HG02973 (cell line): ENCODE data around the gene DPM1.

Experiments used
- ATAC-seq: cut with Tn5 transposase; IDR thresholded peaks from one replicate; pipeline ENCODE4 v1.9.1; 2021; ENCODE audit warnings: moderate library complexity; ENCODE audit not compliant: unreplicated experiment

The DPM1 gene

DNA sequence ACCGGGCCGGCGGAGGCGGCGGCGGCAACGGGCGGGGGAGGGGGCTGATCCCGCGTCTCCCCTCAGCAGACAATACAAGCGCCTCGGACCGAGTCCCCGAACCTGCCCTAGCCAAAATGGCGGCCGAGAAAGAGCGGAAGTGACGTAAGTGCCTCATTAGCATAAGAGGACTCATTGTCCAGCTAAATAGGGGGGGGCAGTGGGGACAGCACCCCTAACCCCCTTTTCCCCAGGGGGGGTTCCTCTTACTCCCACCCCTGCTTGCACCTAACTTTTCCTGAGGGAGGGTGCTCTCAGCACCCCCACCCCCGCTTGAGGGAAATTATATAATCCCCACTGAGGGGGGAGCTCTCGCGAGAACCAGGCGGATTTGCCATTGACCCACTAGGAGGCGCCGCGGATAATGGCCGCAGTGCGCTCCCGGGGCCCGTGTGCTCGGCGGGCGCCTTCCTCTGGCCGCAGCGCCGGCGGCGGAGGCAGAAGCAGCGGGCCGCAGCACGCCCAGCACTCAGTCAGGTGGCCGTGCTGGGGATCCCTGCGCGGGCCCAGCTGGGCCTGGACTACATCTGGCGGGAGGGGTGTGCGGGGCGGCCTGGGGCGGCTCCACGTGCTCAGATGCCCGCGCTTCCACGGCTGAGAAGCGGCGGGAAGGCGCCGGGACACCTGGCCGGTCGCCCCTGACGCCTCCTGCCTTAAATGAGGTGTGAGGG, 26.9 kb downstream of the DPM1 start, which contains the start of gene ADNP:
Gene ADNP, minus strand, starts transcription at position 132 of the 710 bp plus-strand sequence. CDS start 27,441 bp downstream, outside the sequence.
- peak; percentile 55 for ATAC-seq

DNA sequence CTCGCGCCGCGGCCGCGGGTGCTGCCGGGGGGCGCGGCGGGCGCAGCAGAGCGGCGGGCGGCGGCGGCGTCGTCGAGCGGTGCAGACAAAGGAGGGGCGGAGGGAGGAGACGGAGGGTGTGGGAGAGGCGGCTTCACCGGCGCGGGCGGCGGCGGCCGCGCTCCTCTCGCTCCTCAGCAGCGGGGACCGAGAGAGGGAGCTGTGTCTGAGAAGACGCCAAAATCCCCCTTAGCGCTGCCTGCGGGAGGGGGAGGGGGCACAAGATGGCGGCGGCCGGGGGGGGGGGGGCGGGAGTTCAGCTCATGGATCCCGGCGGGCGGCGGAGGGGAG, 27.4 kb downstream of the DPM1 start:
- ATAC-seq = peak; percentile 27

DNA sequence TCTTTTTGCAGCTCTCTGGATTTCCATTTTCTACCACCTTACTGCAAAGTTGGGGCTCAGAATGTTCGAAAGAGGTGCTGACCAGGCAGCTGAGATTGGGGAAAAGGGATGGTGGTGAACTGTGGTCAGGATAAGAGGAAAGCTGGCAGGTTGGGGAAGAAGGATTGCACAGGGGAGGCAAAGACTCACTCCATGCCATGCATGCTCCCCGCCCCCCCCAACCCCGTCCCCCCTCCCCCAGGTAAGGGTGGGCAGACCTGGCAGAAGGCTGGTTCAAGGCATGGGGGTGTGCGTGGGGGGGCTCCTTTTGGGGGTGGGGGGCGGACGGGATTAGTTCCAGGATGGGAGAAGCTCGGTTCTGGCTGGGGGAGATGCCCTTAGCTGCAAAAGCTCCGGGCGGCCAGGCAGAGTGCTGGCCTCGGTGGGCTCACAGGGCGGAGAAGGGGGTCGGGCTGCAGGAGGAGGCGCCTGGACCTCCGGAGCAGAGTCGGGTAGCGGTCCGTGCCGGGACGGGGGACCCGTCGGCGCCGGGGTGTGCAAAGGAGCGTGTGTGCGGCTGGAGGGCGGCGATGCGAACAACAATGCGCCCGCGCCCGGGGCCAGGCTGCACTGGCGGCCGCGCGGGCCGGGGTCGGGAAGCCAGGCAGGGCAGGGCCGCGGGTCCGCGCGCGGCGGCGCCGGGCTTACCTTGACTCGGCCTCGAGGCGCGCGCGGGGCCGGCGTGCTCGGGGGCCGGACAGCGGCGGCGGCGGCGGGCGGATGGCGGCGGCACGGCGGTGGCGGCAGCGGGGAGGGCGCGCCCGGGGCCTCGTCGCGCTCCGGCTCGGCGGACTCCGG, 28.0 kb downstream of the DPM1 start:
- ATAC-seq = peak; percentile 6

DNA sequence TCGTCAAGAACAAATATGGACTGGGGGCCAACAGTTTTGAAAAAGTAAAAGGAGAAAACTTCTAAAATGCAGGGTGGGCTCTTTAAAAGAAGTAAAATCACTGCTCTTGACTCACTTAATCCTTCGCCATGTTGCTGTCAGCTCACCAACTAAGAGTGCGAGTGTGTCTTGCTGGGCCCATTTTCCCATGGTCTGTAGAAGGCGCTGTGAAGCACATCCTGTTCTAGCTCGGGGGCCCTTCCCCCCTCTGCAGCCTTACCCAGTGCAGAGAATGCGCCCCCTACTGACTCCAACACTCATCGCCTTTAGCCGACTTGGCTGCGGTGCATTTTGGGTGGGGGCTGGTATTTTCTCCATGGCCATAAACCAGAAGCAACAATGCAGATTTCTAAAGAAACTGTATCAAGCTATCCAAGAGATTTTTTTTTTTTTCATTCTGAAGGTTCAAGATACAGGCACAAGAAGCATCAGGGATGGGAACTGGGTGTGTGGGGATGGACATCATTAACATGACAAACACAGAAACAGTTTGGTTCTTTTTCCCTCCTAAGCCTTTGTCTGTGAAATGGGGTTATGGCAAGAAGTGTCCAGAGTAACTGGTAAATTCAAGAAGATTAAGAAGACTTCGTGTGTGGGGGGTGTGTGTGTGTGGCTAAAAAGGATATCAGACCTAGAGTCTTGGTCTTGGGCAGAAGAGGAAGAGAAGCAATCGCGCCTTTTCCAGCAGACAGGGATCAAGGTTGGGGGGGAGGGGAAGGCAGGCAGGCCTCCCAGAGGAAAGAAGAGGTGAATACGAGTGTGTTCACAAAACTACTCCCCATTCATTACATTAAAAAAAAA, 28.8 kb downstream of the DPM1 start:
- peak; percentile 54 for ATAC-seq

DNA sequence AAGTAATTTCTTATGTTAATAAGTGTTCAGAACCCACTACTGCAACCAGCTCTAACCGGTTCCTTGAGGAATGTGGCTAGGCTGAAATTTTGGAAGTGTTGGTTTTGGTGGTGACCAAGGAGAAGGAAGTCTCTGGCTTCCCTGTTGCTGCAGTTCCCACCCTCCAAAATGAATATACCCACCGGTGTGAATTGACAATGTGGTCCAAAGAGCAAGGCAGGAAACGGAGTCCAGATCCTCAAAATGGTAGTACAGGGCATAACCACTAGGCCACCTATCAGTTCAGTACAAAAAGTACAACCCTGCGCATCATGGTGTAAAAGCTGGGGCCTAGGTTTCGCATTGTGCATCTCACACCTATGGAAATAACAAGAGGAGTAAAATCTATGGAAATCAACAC, 29.9 kb downstream of the DPM1 start:
- ATAC-seq = no peak

DNA sequence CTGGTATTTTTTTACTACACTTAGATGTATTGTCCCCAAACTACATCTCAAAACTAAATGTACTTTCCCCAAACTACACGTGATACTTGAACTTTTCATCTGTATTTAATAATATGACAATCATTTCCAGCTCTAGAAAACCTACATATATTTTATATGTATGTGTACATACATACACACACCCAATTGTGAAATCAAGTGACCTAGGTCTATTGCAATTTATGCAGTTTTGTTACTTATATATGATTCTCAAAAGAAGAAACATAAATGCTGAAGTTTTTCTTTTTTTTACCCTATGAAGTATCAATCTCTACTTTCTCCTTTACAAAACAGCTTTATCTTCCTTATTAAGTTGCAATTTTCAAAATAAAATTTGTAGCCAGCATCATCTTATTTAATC, 31.8 kb downstream of the DPM1 start:
- no peak for ATAC-seq

DNA sequence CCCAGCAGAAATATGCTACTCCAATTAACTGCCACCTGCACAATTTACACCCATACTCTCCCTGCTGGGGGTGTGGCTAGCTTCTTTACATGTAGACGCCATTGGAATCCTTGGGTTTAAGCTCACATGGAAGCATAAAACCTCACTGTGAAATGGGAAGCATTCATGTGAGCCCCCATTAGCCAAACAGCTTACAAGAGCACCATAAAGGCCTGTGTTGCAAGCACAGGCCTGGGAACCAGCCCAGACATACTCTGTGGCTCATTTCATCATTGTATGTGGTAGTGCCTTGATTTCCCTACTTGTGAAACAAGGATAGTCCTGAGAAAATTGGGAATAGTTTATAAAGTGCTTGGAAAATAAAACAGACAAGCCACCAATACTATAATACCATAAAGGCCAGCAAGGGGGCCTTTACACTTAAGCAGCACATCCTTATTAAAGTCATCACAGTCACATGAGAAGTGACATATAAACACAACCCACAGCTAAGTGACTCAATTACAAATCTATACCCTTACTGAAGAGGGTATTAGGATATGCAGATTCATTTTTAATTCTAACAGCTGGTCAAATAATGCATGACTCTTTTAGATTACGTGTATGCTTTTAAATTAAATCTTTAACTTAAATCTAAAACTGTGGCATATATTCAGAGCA, 33.9 kb downstream of the DPM1 start:
- ATAC-seq = no peak

DNA sequence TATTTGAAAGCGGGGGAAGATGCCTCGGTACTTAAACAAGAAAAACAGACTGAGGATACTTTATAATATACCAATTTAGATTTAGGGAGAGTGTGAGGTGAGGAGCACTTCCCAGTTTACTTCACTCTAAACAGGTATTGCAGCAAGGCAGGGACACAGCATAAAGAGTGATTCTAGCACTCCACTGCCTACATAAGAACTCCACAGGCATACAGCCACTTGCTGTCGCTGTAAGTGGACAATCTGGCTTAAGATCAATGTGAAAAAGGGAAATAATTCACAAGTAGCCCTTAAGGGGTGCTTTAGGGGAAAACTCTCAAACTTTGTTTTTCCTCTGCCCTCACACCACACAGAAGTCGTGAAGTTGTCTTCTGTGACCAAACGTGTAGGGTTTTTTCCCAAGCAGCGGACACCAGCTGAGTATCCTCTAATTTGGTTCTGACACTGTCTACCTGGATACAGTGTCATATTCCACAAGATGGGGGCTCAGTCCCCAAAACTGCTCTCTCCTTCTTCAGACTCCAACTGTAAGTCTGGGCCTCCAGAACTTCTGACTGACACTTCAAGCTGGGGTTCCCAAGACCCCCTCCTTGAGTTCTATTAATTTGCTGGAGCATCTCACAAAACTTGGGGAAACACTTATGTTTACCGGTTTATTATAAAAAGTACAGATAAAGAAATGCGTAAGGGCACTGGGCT, 36.4 kb downstream of the DPM1 start:
- ATAC-seq = no peak

DNA sequence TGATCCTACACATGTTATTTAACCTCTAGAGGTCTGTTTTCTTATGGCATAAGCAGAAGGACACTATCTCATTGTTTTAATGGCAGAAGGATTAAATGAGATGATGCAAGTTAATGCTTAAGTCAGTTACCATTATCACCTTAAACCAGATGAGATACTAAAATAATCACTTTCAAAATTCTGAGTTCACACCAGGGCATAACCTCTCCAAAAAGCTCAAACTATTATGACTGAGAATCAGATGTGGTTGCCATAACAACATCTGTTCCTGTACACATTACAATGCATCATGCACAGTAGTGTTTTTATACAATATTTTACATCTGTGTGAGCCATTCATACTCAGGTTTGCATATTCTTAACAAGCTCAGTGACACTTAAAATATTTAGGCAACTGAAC, 37.3 kb downstream of the DPM1 start:
- no peak for ATAC-seq

DNA sequence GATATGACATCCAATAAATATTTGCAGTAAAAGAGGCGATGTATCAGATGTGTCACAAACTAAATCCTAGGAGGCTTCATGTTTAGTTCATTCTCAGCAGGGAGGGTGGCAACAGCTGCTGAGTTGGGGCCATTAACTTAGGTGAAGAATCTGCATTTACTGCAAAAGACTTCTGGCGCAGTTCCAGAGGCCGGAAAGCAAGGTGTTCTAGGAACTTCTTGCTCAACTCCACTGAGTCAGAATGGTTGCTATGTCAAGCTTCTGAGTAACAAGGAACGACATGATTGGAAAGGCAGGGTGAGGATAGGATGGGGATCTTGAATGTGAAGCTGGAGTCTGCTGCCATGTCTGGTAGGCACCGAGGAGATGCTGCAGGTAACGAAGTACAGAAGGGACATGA, 38.8 kb downstream of the DPM1 start:
- no peak for ATAC-seq

DNA sequence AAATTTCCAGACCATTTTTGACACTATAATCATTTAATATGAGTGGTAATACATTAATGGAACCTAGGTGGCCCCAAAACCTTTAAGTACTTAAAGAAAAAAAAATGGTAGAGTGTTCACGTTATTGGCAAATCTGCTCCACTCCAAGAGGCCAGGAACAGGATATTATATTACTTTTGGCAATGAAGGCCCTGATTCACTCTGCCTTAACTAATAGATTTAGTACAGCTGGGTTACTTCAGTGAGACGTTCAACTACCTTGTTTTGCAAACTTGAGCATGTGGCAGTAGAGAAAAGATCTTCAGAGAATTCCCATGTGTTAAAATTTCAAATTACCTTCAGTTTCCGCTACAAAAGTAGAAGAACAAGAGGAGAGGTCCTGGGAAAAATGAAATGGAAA, 39.9 kb downstream of the DPM1 start:
- no peak for ATAC-seq

DNA sequence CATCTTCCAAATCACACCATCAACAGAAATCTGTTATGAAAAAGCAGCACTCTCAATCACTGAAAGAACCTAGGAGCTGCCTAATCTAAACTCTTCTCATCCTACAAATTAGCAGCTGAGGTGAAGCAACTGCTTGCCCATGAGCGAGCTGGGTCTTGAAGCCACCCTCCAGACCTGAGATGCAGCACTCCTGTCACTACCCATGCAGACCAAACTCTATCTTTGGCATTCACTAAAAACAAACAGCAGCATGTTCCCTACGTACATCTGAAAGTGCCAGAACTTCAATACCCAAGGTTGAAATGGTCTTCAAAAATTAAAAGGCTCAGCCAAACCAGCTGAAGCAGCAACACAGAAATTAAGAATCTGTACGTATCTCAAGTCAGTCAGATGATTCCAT, 41.4 kb downstream of the DPM1 start:
- no peak for ATAC-seq

DNA sequence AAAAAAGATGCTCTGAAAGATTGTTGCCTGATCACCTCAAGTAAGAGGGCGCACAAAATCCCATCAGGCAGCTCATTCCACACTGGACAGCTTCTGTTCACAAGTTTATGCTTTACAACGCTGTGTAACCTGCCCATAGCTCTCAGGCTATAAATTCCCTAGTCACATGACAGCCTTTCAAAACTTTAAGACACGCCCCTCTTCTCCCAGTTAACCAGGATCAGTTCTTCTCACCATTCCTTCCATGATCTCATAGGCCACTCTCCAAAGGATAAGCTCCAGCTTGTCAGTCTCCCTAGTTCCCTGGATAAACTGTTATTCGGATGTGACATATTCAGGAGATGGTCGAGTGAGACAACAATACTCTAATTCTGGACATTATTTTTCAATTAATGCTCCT, 42.1 kb downstream of the DPM1 start:
- ATAC-seq = no peak

DNA sequence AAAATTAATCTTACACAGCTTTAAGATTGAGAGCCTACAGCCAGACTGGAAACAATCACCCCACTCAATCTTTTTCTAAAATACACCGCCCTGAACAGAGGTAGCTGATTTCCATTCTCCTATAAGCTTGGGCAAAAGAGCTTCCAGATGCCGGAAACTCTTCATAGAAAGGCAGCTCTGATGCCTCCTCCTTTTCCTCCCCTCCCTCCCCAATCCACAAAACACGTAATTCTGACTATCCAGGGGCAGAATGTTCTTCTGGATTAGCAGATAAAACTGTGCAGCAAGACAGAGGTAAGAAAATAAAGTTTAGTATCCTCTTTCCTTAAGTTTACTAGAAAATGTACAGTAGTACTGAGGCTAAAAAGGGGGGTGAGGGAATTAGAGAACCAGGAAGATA, 42.9 kb downstream of the DPM1 start:
- ATAC-seq = no peak

DNA sequence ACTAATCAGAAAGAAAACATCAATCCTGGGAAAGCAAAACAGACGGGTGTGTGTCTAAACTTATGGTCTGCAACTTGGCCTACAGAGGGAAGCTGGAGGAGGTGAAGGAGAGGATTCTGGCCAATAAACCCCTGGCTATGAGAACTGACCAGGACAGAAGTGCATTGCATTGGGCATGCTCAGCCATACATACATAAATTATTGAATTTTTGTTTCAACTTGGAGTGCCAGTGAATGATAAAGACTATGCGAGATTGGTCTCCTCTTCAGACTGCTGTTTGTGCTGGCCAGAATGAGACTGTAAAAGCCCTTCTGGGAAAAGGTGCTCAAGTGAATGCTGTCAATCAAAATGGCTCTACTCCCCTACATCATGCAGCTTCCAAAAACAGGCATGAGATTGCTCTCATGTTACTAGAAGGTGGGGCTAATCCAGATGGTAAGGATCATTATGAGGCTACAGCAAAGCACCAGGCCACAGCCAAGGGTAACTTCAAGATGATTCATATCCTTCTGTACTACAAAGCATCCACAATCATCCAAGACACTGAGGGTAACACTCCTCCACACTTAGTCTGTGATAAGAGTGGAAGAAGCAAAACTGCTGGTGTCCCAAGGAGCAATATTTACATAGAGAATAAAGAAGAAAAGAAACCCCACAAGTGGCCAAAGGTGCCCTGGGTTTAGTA, 44.5 kb downstream of the DPM1 start:
- no peak for ATAC-seq

DNA sequence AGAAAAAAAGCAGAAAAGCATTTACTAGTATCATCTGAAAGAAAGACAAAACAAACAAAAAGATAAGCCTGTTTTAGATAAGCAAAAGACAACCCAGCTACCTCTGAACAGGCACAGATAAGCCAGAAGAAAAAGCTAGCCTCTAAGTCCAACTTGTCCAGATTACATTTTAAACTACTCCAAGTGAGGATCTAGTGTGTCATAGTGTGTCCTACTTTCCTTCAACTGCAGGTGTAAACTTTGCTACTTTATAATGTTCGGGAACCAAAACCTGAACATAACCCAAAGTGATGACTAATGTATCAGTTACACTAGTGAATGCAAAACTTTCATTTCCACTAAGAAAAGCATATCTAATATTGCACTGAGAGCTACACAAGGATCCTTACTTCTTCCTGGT, 46.6 kb downstream of the DPM1 start:
- peak; percentile 49 for ATAC-seq

DNA sequence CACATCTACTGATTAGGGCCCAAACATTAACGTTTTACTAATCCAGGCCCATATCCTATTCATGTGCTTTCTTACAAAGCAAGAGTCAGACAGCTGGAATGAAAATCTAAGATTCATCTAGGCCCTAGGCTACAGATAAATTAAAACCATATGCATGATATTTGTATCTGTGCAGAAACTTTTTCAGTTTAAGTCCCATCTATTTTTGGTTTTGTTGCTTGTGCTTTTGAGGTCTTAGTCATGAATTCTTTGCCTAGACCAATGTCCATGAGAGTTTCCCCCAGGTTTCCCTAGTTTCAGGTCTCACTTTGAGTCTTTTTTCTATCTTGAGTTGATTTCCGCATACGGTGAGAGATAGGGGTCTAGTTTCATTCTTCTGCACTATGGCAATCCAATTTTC, 47.3 kb downstream of the DPM1 start:
- no peak for ATAC-seq

DNA sequence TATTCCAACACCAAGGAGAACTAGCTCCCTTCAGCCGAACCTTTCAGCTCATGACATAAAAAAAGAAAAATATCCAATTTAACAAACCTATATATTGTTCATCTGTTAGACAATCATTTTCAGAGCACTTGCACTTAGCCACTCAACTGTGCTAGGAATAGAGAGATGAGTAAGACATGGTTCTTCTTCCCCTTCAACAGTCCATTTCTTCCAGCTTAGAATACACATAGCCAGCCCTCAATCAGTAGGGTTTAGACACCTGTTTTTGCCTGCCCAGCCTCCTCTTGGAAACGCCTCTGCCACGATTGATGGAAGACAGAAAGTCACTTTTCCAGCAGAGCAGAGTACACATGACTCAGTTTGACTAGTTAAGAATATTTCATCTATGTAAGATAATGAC, 48.9 kb downstream of the DPM1 start:
- ATAC-seq = no peak

DNA sequence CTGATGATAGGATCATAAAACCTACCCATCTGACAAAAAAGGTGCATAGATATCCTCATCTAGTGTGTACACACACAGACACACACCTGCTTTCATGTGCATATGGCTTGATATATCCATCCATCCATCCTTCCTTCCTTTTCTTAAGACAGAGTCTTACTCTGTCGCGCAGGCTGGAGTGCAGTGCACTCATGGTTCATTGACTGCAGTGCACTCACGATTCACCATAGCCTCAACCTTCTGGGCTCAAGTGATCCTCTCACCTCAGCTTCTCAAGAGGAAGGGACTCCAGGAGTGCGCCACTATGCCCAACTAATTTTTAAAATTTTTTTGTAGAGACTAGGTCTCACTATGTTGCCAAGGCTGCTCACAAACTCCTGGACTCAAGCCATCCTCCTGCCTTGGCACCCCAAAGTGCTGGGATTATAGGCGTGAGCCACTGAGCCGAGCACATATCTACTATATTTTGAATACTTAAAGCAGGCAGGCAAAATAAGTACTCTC, 54.2 kb downstream of the DPM1 start:
- ATAC-seq = no peak
